Suprapubic skin (tissue), 4 donors: Measurements from ENCODE around the gene TMEM256. TPM values are rescaled to one million over a fixed set of nuclear protein-coding genes. Genes with fewer than 3 reads are reported as not detected.

Experiments
- DNase-seq, 2 donors: peaks; one replicate each; pipeline ENCODE4 v3.0.0-alpha.2; 2019; ENCODE audit warnings: low spot score in 2 of 2
- H3K27ac ChIP-seq: fragments of 200-600 bp; sonication (generic); one replicate; pipeline ENCODE4 v1.5.1; 2019
- H3K27me3 ChIP-seq: fragments of 200-600 bp; sonication (generic); one replicate; pipeline ENCODE4 v1.5.1; 2019
- H3K36me3 ChIP-seq: fragments of 200-600 bp; sonication (generic); one replicate; pipeline ENCODE4 v1.5.1; 2019
- H3K4me1 ChIP-seq: fragments of 200-600 bp; sonication (generic); one replicate; pipeline ENCODE4 v1.5.1; 2019
- H3K4me3 ChIP-seq: fragments of 200-600 bp; sonication (generic); one replicate; pipeline ENCODE4 v1.5.1; 2019; ENCODE audit warnings: mild to moderate bottlenecking
- H3K9me3 ChIP-seq: fragments of 200-600 bp; sonication (generic); one replicate; pipeline ENCODE4 v1.5.1; 2019
- EP300 ChIP-seq: sonication (generic); formaldehyde crosslinking; IDR thresholded peaks from one replicate; pipeline ENCODE4 v1.6.1; 2017; ENCODE audit warnings: antibody characterized with exemption
- POLR2A ChIP-seq, 2 donors: fragments of 450-650 bp; IDR thresholded peaks; one replicate each; pipeline ENCODE4 v1.6.1; 2017; ENCODE audit warnings: antibody characterized with exemption in 2 of 2, mild to moderate bottlenecking in 2 of 2, moderate library complexity in 2 of 2
- POLR2AphosphoS5 ChIP-seq, 3 donors: sonication (generic); formaldehyde crosslinking; IDR thresholded peaks; one replicate each; pipeline ENCODE4 v1.6.1; 2017; ENCODE audit warnings: antibody characterized with exemption in 3 of 3
- WGBS: methylation state at CpG from one replicate; pipeline ENCODE4 v1.1.5; 2018; 5-methylcytosine and 5-hydroxymethylcytosine counted together
- total RNA-seq, 4 donors: library from RNA; depleted of rRNA; stranded (reverse); fragments of >200 nt; gene quantifications; one replicate each; pipeline ENCODE4 v1.1.0, GENCODE V29; 2016
- TF ChIP-seq, protein P1 (sequence below), 2 donors: fragments of 200-600 bp in 1 of 2; fragments of 450-650 bp in 1 of 2; sonication (generic) in 1 of 2; IDR thresholded peaks; one replicate each; pipeline ENCODE4 v1.5.1; 2016 to 2019; ENCODE audit warnings: antibody characterized with exemption in 2 of 2, mild to moderate bottlenecking in 1 of 2, moderate library complexity in 1 of 2

Gene TMEM256
- total RNA-seq, 4 donors from 2014 or later: 53.5 to 128 (median 89.6) TPM

DNA sequence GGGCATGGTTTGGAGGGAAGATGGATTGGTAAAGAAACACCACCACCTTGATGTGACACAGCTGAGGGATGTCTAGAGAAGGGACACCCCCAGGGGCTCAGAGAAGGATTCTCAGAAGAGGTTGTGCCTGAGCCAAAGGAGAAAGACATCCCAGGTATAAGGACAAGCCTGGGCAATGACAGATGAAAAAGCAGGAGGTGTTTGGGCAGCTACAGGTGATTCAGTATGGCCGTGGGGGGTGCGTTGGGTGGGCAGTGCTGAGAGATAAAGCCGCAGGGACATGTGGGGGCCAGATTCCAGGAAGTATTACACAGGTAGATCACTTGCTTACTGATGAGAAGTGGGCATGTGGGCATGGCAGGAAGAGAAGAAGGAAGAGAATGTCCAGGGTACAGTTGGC, 42.0 kb downstream of the TMEM256 start:
- H3K9me3 ChIP-seq: no peaks in the 10 kb centered on the region
- H3K4me1 ChIP-seq: no peaks in the 10 kb centered on the region
- no peaks in the 10 kb centered on the region for H3K27me3 ChIP-seq
- WGBS: 59% methylated on average over 3 of the region's 3 CpGs
- TF ChIP-seq POLR2AphosphoS5 (IDR thresholded peaks at IDR 0.05): no peak
- TF ChIP-seq EP300: no peak
- TF ChIP-seq, protein P1, sequence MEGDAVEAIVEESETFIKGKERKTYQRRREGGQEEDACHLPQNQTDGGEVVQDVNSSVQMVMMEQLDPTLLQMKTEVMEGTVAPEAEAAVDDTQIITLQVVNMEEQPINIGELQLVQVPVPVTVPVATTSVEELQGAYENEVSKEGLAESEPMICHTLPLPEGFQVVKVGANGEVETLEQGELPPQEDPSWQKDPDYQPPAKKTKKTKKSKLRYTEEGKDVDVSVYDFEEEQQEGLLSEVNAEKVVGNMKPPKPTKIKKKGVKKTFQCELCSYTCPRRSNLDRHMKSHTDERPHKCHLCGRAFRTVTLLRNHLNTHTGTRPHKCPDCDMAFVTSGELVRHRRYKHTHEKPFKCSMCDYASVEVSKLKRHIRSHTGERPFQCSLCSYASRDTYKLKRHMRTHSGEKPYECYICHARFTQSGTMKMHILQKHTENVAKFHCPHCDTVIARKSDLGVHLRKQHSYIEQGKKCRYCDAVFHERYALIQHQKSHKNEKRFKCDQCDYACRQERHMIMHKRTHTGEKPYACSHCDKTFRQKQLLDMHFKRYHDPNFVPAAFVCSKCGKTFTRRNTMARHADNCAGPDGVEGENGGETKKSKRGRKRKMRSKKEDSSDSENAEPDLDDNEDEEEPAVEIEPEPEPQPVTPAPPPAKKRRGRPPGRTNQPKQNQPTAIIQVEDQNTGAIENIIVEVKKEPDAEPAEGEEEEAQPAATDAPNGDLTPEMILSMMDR (IDR thresholded peaks at IDR 0.05): no peak
- TF ChIP-seq POLR2A (IDR thresholded peaks at IDR 0.05): no peak
- H3K36me3 ChIP-seq: no peaks in the 10 kb centered on the region
- no peak overlapping the region for H3K4me3 ChIP-seq
- no peak for DNase-seq
- no peak overlapping the region for H3K27ac ChIP-seq

DNA sequence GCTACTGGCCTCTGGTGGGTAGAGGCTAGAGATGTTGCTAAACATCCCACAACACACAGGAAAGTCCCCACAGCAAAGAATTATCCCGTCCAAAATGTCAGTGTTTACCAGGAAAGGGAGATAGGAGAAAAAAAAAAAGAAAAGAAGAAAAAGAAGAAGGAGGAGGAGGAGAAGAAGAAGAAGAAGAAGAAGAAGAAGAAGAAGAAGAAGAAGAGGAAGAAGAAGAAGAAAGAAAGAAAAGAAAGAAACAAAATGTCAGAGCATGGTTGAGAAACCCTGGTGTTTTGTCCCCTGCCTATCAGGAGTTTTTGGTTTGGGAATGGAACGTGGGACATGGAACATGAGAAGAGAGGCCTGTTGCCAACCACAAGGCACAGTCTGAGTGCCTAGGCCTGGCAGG, 46.5 kb downstream of the TMEM256 start:
- H3K4me1 ChIP-seq: peaks cover 41% of the 10 kb centered on the region
- no peak for TF ChIP-seq EP300
- TF ChIP-seq POLR2AphosphoS5 (IDR thresholded peaks at IDR 0.05): no peak
- TF ChIP-seq POLR2A (IDR thresholded peaks at IDR 0.05): no peak
- TF ChIP-seq, protein P1 (IDR thresholded peaks at IDR 0.05): no peak

DNA sequence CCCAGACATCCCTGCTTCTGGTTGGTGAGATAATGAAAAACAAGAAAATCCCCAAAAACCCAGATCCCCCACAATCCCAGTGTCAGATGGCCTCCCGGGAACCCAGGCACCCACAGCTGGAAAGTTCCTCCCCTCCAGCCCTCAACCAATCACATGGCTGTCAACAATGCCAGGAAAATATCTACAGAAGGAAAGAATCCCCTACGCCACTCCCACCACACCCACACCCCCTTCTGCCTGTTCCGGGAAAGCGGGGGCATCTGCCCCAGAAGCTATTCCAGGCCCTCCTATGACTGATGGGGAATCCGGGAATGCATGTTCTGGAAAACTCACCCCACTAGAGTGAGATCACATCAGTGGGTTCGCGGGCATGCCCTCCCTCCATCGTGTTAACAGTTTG, 47.1 kb downstream of the TMEM256 start:
- H3K4me3 ChIP-seq: no peak overlapping the region
- peak overlapping the region; percentile 57 for H3K27ac ChIP-seq
- H3K27me3 ChIP-seq: no peaks in the 10 kb centered on the region
- no peak for DNase-seq
- H3K36me3 ChIP-seq: no peaks in the 10 kb centered on the region
- H3K9me3 ChIP-seq: no peaks in the 10 kb centered on the region
- peaks cover 44% of the 10 kb centered on the region for H3K4me1 ChIP-seq
- TF ChIP-seq, protein P1 (IDR thresholded peaks at IDR 0.05): no peak
- TF ChIP-seq POLR2AphosphoS5 (IDR thresholded peaks at IDR 0.05): no peak
- TF ChIP-seq POLR2A (IDR thresholded peaks at IDR 0.05): no peak
- no peak for TF ChIP-seq EP300
- WGBS: 18% methylated on average over 2 of the region's 8 CpGs

More for the DNA sequence above, 46.5 kb downstream of the TMEM256 start:
- Histone ChIP-seq H3K9me3 (no peaks in the 10 kb centered on the region), H3K36me3 (no peaks in the 10 kb centered on the region), H3K27me3 (no peaks in the 10 kb centered on the region), H3K4me3 (no peak overlapping the region), H3K27ac (peak overlapping the region; percentile 40)
- WGBS: 51% methylated on average over 2 of the region's 2 CpGs
- DNase-seq: no peak

DNA sequence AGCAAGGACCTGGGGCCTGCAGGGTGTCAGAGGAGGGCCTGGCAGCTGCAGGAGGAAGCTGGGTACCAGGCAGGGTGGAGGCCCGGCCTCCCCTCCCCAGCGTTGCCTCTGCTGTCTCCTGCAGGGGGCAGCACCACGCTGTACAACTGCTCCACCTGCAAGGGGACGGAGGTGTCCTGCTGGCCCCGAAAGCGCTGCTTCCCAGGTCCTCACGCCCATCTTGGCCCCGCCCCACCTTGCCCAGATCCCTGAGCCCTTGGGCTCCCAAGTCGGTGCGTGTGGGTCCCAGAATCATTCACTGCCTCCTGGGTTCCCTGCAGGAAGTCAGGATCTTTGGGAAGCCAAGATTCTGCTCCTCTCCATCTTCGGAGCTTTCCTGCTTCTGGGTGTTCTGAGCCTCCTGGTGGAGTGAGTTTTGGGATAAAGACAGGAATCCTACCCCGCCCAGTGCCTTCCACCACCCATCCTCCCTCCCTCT, 47.8 kb downstream of the TMEM256 start:
- DNase-seq: peak; percentile 89 to 90
- H3K36me3 ChIP-seq: no peaks in the 10 kb centered on the region
- no peak overlapping the region for H3K4me3 ChIP-seq
- TF ChIP-seq POLR2A (IDR thresholded peaks at IDR 0.05): no peak
- no peak for TF ChIP-seq POLR2AphosphoS5 (IDR thresholded peaks at IDR 0.05)
- TF ChIP-seq, protein P1 (IDR thresholded peaks at IDR 0.05): peak; percentile 61 to 90
- no peak for TF ChIP-seq EP300
- H3K27me3 ChIP-seq: no peaks in the 10 kb centered on the region
- peaks cover 44% of the 10 kb centered on the region for H3K4me1 ChIP-seq
- H3K9me3 ChIP-seq: no peaks in the 10 kb centered on the region
- H3K27ac ChIP-seq: peak overlapping the region; percentile 57
- WGBS: 5% methylated on average over 7 of the region's 12 CpGs

DNA sequence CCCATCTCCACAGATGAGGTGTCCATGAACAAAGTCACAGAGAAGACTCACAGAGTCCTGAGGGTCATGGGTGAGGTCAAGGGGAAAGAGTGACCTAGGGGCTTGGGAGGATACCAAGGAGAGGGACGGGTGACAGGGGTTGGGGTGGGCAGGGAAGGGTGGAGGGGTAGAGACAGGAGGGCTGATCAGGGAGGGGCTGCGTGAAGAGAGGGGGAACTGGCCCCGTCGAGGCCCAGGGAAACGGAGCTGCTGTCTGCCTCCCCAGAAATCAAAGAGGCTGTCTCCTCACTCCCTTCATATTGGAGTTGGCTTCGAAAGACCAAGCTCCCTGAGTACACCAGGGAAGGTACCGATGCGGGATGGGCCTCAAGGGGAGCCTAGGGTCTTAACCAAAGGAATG, 48.3 kb downstream of the TMEM256 start:
- Histone ChIP-seq H3K36me3 (no peaks in the 10 kb centered on the region), H3K27ac (peak overlapping the region; percentile 34), H3K4me1 (peaks cover 49% of the 10 kb centered on the region), H3K9me3 (no peaks in the 10 kb centered on the region), H3K27me3 (no peaks in the 10 kb centered on the region), H3K4me3 (no peak overlapping the region)
- TF ChIP-seq POLR2AphosphoS5 (IDR thresholded peaks at IDR 0.05) (no peak), POLR2A (IDR thresholded peaks at IDR 0.05) (no peak), EP300 (no peak)
- TF ChIP-seq, protein P1 (IDR thresholded peaks at IDR 0.05): no peak
- whole genome bisulfite sequencing: 76% methylated on average over 8 of the region's 8 CpGs
- no peak for DNase-seq
